B cell (primary cell): ENCODE results near the gene GDPD3.

Experiments
- EZH2 ChIP-seq: IDR thresholded peaks from 2 replicates; pipeline ENCODE4 v1.6.1; 2012; ENCODE audit warnings: borderline replicate concordance, low read depth, mild to moderate bottlenecking, moderate library complexity, low read length; ENCODE audit not compliant: insufficient read depth, poor library complexity, severe bottlenecking
- TF ChIP-seq, protein P1 (sequence below): fragments of 200-600 bp; IDR thresholded peaks from one replicate; pipeline ENCODE4 v1.8.0; 2022; ENCODE audit warnings: antibody characterized with exemption, mild to moderate bottlenecking

DNA sequence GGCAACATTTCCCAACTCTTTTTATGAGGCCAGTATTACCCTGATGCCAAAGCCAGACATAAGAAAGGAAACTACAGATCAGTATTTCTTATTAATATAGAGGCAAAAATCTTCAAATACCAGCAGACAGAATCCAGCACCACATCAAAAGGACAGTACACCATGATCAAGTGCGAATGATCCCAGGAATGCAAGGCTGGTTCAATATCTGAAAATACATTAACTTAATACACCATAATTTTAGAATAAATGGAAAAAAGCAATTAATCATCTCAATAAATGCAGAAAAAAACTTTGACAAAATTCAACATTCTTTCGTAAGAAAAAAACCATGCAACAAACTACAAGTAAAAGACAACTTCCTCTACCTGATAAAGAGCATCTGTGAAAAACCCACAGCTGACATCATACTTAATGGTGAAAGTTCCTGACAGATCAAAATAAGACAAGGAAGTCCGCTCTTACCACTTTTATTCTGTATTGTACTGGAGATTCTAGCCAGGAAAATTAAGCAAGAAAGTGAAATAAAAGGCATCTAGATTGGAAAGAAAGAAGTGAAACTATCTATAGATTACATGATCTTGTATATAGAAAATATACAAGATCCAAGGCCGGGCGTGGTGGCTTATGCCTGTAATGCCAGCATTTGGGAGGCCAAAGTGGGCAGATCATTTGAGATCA is 36.1 kb upstream of the GDPD3 start:
- TF ChIP-seq, protein P1, sequence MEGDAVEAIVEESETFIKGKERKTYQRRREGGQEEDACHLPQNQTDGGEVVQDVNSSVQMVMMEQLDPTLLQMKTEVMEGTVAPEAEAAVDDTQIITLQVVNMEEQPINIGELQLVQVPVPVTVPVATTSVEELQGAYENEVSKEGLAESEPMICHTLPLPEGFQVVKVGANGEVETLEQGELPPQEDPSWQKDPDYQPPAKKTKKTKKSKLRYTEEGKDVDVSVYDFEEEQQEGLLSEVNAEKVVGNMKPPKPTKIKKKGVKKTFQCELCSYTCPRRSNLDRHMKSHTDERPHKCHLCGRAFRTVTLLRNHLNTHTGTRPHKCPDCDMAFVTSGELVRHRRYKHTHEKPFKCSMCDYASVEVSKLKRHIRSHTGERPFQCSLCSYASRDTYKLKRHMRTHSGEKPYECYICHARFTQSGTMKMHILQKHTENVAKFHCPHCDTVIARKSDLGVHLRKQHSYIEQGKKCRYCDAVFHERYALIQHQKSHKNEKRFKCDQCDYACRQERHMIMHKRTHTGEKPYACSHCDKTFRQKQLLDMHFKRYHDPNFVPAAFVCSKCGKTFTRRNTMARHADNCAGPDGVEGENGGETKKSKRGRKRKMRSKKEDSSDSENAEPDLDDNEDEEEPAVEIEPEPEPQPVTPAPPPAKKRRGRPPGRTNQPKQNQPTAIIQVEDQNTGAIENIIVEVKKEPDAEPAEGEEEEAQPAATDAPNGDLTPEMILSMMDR: no peak
- no peak for TF ChIP-seq EZH2
